ENCODE data around the gene SCYL3.
"Not testable (repeated sequence)": the region's sequence is repeated elsewhere in the genome, so short reads cannot be mapped to it uniquely, and the experiment has no call there.

The SCYL3 gene

DNA sequence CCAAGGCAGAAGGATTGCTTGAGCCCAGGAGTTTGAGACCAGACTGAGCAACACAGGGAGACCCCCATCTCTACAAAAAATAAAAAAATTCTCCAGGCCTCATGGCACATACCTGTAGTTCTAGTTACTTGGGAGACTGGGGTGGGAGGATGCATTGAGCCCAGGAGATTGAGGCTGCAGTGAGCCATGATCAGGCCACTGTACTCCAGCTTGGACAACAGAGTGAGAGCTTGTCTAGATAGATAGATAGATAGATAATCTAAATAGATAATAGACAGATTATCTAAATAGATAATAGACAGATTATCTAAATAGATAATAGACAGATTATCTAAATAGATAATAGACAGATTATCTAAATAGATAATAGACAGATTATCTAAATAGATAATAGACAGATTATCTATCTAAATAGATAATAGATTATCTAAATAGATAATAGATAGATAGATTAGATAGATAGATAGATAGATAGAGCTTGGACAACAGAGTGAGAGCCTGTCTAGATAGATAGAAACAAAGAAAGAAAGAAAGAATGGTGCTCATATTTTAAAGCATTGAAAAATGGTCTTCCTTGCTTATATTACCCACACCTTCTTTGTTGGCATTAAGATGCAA lies 82.2 kb downstream of the SCYL3 start:
- not testable (repeated sequence) for DNase-seq

DNA sequence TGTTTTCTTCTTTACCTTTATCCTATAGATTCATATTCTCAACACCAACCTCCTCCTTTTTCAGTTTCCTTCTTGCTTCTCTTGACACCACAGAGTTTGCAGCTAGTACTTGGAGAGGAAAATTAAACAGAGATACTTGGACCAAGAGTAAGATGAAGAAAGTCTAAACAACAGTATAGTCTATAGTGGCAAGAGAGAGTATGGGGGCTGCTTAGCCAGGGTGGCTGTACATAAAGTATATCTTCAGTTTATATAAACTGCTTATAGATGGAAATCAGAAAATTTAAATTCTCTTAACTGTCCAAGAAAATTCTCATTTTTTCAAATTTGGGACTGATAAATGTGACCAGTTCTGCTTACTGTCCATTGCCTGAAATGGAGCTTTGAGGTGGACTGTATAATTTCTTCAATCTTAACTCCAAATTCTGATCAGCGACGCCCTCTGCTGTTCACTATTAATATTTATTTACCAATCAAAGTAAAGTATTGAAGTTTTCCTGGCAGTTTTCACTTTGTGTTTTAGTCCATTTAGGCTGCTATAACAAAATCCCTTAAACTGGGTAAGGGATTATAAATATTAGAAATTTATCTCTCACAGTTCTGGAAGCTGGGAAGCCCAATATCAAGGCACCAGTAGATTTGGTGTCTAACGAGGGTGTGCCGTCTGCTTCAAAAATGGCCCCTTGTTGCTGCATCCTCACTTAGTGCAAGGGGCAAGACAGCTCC lies 84.2 kb downstream of the SCYL3 start:
- DNase-seq = peak; percentile 49

DNA sequence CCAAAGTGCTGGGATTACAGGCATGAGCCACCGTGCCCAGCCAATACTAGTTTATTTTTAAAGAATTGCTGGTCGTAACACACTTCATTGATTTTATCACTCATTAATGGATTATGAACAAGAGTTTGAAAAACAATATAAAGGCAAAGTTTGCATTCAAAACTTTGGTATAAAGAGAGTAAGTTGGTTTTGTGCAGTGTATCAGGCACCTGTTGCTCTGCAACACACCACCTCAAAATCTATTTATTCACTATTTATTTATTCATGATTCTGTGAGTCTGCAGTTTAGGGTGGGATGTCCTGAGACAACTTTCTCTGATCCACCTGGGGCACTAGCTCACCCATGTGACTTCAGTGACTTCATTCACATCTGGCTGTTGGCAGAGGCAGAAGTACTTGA lies 88.8 kb downstream of the SCYL3 start:
- DNase-seq = no peak

DNA sequence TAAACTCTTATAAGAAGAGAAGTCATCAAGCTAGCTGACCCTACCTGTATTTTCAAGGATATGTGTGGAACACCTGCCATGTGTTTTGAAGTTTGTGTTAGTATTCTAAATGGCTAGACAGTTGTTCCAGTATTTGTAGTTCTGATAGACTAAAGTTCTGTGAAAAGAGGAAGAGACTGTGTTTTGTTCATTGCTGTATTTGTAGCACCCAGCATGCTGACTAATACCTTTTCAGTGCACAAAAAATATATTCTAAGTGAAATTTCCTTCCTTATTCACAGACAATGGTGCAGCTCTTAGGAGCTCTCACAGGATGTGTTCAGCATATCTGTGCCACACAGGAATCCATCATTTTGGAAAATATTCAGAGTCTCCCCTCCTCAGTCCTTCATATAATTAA lies 90.8 kb downstream of the SCYL3 start:
- peak; percentile 21 for DNase-seq
